Keratinocyte (primary cell): ENCODE data around the gene SSR1.

ENCODE experiments used
- CTCF ChIP-seq, 3 experiments: IDR thresholded peaks in 1 of 3; conservative IDR thresholded peaks in 1 of 3; optimal IDR thresholded peaks in 1 of 3; 2 replicates in 2 of 3; 3 replicates in 1 of 3; pipeline versions ENCODE3 to v1.5.1; 2011; ENCODE audit warnings: low read length in 3 of 3, mild to moderate bottlenecking in 3 of 3, moderate library complexity in 2 of 3, control low read depth in 1 of 3, inconsistent platforms in 1 of 3; ENCODE audit not compliant: insufficient read depth in 2 of 3; ENCODE audit errors: extremely low read depth in 1 of 3
- EZH2 ChIP-seq: IDR thresholded peaks from one replicate; pipeline ENCODE4 v1.6.1; 2012; ENCODE audit warnings: inconsistent platforms, mild to moderate bottlenecking, low read length, moderate library complexity

- TF ChIP-seq CTCF (optimal IDR thresholded peaks at IDR 0.05 in 1 of 3, IDR thresholded peaks at IDR 0.05 in 1 of 3, conservative IDR thresholded peaks at IDR 0.05 in 1 of 3; ENCODE audit: extremely low read depth in 1 of 3, insufficient read depth in 2 of 3, low read length in 3 of 3), result no peak
- no peak for TF ChIP-seq EZH2
Measured at GRCh38 chr6:7300926-7301325, 12.1 kb downstream of the SSR1 start.
